Common myeloid progenitor, CD34-positive (primary cell): ENCODE results near the gene IL6R.
A peak's percentile ranks its signal among the peaks of the same experiment; 100 is the strongest.

Experiments
- CTCF ChIA-PET: fragments of 350-600 bp; sonication (Branson Sonifier 250); formaldehyde crosslinking; loops from one replicate; lab custom pipeline; 2021; ENCODE audit warnings: antibody characterized with exemption; lab: Charles Lee
- POLR2A ChIA-PET: fragments of 350-600 bp; sonication (Branson Sonifier 250); formaldehyde crosslinking; loops from one replicate; lab custom pipeline; 2021; ENCODE audit warnings: antibody characterized with exemption; lab: Charles Lee
- DNase-seq, 3 donors: peaks; one replicate each; pipeline versions ENCODE4 v3.0.0 to v3.0.0-alpha.2; 2013
- H3K27ac ChIP-seq, 2 experiments: 1 replicate in 1 of 2; 2 replicates in 1 of 2; pipeline ENCODE4 v1.7.0; 2013; ENCODE audit warnings: inconsistent platforms in 2 of 2, low read length in 2 of 2, mild to moderate bottlenecking in 2 of 2, low read depth in 1 of 2, moderate library complexity in 1 of 2; ENCODE audit not compliant: severe bottlenecking in 2 of 2, insufficient read depth in 1 of 2, poor library complexity in 1 of 2
- H3K27me3 ChIP-seq, 5 experiments: replicated peaks in 2 of 5; 1 replicate in 3 of 5; 2 replicates in 2 of 5; pipeline versions ENCODE4 v1.6.1 to v1.7.0; 2013; ENCODE audit warnings: low read length in 4 of 5, mild to moderate bottlenecking in 2 of 5, moderate library complexity in 2 of 5, inconsistent platforms in 1 of 5; ENCODE audit not compliant: insufficient read depth in 5 of 5, control insufficient read depth in 4 of 5
- H3K36me3 ChIP-seq, 4 experiments: 1 replicate in 2 of 4; 2 replicates in 2 of 4; pipeline versions ENCODE4 v1.6.1 to v1.7.0; 2013; ENCODE audit warnings: low read length in 3 of 4, control low read depth in 1 of 4, mild to moderate bottlenecking in 1 of 4; ENCODE audit not compliant: control insufficient read depth in 4 of 4, insufficient read depth in 4 of 4
- H3K4me1 ChIP-seq, 4 experiments: 1 replicate in 3 of 4; 2 replicates in 1 of 4; pipeline versions ENCODE4 v1.6.1 to v1.7.1; 2013; ENCODE audit warnings: low read length in 3 of 4, mild to moderate bottlenecking in 3 of 4, control low read depth in 1 of 4, inconsistent platforms in 1 of 4, moderate library complexity in 1 of 4; ENCODE audit not compliant: control insufficient read depth in 4 of 4, insufficient read depth in 4 of 4; ENCODE audit errors: control extremely low read depth in 1 of 4
- H3K4me3 ChIP-seq, 7 experiments: 1 replicate in 4 of 7; 2 replicates in 3 of 7; pipeline versions ENCODE4 v1.5.1 to v1.7.0; 2013; ENCODE audit warnings: mild to moderate bottlenecking in 7 of 7, low read length in 6 of 7, moderate library complexity in 6 of 7, inconsistent platforms in 2 of 7, low read depth in 2 of 7, control low read depth in 1 of 7; ENCODE audit not compliant: insufficient read depth in 4 of 7, control insufficient read depth in 1 of 7; ENCODE audit errors: extremely low read depth in 1 of 7
- H3K9me3 ChIP-seq, 5 experiments: 1 replicate in 4 of 5; 2 replicates in 1 of 5; pipeline versions ENCODE4 v1.6.1 to v1.7.1; 2013; ENCODE audit warnings: low read length in 4 of 5, mild to moderate bottlenecking in 2 of 5, inconsistent platforms in 1 of 5, low read depth in 1 of 5, moderate library complexity in 1 of 5; ENCODE audit not compliant: control insufficient read depth in 4 of 5, insufficient read depth in 2 of 5; ENCODE audit errors: control extremely low read depth in 1 of 5
- WGBS: methylation state at CpG from one replicate; pipeline ENCODE4 v1.1.5; 2013; ENCODE audit not compliant: insufficient coverage; 5-methylcytosine and 5-hydroxymethylcytosine counted together

Gene IL6R

GRCh38 chr1:154411525-154411924, 6.4 kb downstream of the IL6R start:
- ChIA-PET POLR2A (no interaction called here), CTCF (interaction anchor here (1.1 to 1.4 kb wide), 2 partner anchors 8 to 135 kb away, joined by 4 read pairs; no protein-coding TSS in a partner anchor)
- Histone ChIP-seq H3K27ac (no peak overlapping the region), H3K27me3 (no peaks in the 10 kb centered on the region), H3K4me1 (peaks cover 10 to 55% (median 38%) of the 10 kb centered on the region in 4 experiments), H3K4me3 (no peak overlapping the region), H3K9me3 (no peaks in the 10 kb centered on the region), H3K36me3 (peaks cover 0 to 2% (median under 1%) of the 10 kb centered on the region in 4 experiments)
- no peak for DNase-seq
- WGBS: 67% methylated on average over 1 of the region's 4 CpGs

- POLR2A ChIA-PET: no interaction called here
- no peak for DNase-seq
- Histone ChIP-seq H3K4me1 (peaks cover 5 to 40% (median 23%) of the 10 kb centered on the region in 4 experiments), H3K4me3 (no peak overlapping the region), H3K36me3 (peaks cover 0 to 2% (median under 1%) of the 10 kb centered on the region in 4 experiments), H3K9me3 (no peaks in the 10 kb centered on the region), H3K27me3 (no peaks in the 10 kb centered on the region), H3K27ac (no peak overlapping the region)
- 96% methylated on average over 4 of the region's 7 CpGs for WGBS
- CTCF ChIA-PET: no interaction called here
Measured at GRCh38 chr1:154413177-154413783, 8.1 kb downstream of the IL6R start.

- CTCF ChIA-PET: interaction anchor here (0.8 to 1.9 kb wide), 5 partner anchors 13 to 64 kb away, joined by 3 to 5 read pairs (median 4); no protein-coding TSS in a partner anchor
- Histone ChIP-seq H3K4me1 (peaks cover under 1 to 41% (median 24%) of the 10 kb centered on the region in 4 experiments), H3K27ac (no peak overlapping the region), H3K27me3 (no peaks in the 10 kb centered on the region), H3K36me3 (peaks cover 0 to 2% (median under 1%) of the 10 kb centered on the region in 4 experiments), H3K9me3 (no peaks in the 10 kb centered on the region), H3K4me3 (no peak overlapping the region)
- no peak for DNase-seq
- POLR2A ChIA-PET: no interaction called here
- 96% methylated on average over 8 of the region's 8 CpGs for WGBS
Measured at GRCh38 chr1:154414606-154415005, 9.5 kb downstream of the IL6R start.

- Histone ChIP-seq H3K9me3 (no peaks in the 10 kb centered on the region), H3K27me3 (no peaks in the 10 kb centered on the region), H3K36me3 (peaks cover 0 to 2% (median 0%) of the 10 kb centered on the region in 4 experiments), H3K4me3 (no peak overlapping the region), H3K4me1 (peaks cover 7 to 45% (median 36%) of the 10 kb centered on the region in 4 experiments), H3K27ac (no peak overlapping the region)
- 96% methylated on average over 5 of the region's 10 CpGs for WGBS
- ChIA-PET CTCF (interaction anchor here (0.8 to 1.9 kb wide), 5 partner anchors 10 to 129 kb away, joined by 3 to 5 read pairs (median 4); no protein-coding TSS in a partner anchor), POLR2A (interaction anchor here (0.7 kb wide), 1 partner anchor 49 kb away, joined by 3 read pairs; no protein-coding TSS in a partner anchor)
- DNase-seq: no peak
Measured at GRCh38 chr1:154416471-154417337, 11.6 kb downstream of the IL6R start.

- no peak overlapping the region for H3K4me3 ChIP-seq
- CTCF ChIA-PET: interaction anchor here (1.5 to 1.9 kb wide), 2 partner anchors 9 to 33 kb away, joined by 3 to 5 read pairs; no protein-coding TSS in a partner anchor
Measured at GRCh38 chr1:154417338-154417608, 12.1 kb downstream of the IL6R start.

GRCh38 chr1:154418062-154418921, 13.1 kb downstream of the IL6R start:
- CTCF ChIA-PET: interaction anchor here (0.7 to 2.0 kb wide), 4 partner anchors 12 to 66 kb away, joined by 3 to 6 read pairs (median 4); no protein-coding TSS in a partner anchor
- H3K4me1 ChIP-seq: peaks cover 7 to 47% (median 41%) of the 10 kb centered on the region in 4 experiments
- peaks cover 0 to 2% (median 0%) of the 10 kb centered on the region in 4 experiments for H3K36me3 ChIP-seq
- H3K9me3 ChIP-seq: no peaks in the 10 kb centered on the region
- H3K27ac ChIP-seq: peak overlapping the region in 1 of 2 experiments; percentile 75
- no peaks in the 10 kb centered on the region for H3K27me3 ChIP-seq
- H3K4me3 ChIP-seq: no peak overlapping the region
- WGBS: 92% methylated on average over 16 of the region's 17 CpGs
- POLR2A ChIA-PET: no interaction called here
- peak in 1 of 3 donors; percentile 20 for DNase-seq

More at GRCh38 chr1:154417338-154417608, 12.1 kb downstream of the IL6R start:
- Histone ChIP-seq H3K4me1 (peaks cover 7 to 45% (median 36%) of the 10 kb centered on the region in 4 experiments), H3K27me3 (no peaks in the 10 kb centered on the region), H3K27ac (no peak overlapping the region), H3K9me3 (no peaks in the 10 kb centered on the region), H3K36me3 (peaks cover 0 to 2% (median 0%) of the 10 kb centered on the region in 4 experiments)
- DNase-seq: no peak
- POLR2A ChIA-PET: no interaction called here
- 96% methylated on average over 3 of the region's 3 CpGs for WGBS
